ENCODE data around the gene GJB3.

GRCh38 chr1:34779526-34779925, 1.5 kb upstream of the GJB3 start:
- TF ChIP-seq POLR2A (IDR thresholded peaks at IDR 0.05) (no peak), CTCF (IDR thresholded peaks at IDR 0.05) (no peak)

Measured in heart left ventricle (tissue), 13 donors.